Measurements from ENCODE around the gene RGL3. TPM values are rescaled to one million over a fixed set of nuclear protein-coding genes. Genes with fewer than 3 reads are reported as not detected.

Gene RGL3
- total and polyA plus RNA-seq, 9 of the 15 experiments (the other 6 are each of a cell fraction or from before 2014, with no cell fraction given) = 0.12 to 0.61 (median 0.32) TPM; not detected in 4

- TF ChIP-seq HES1 (IDR thresholded peaks at IDR 0.05; ENCODE audit: low read depth) (peak; percentile 76; the same call in 1 of the 2 replicates), ZNF778 (CRISPR knock-in tag; IDR thresholded peaks at IDR 0.05) (no peak), SOX6 (IDR thresholded peaks at IDR 0.05) (peak; percentile 28; the same call in 1 of the 2 replicates), ZNF3 (CRISPR knock-in tag; IDR thresholded peaks at IDR 0.05) (no peak), ZNF76 (CRISPR knock-in tag; IDR thresholded peaks at IDR 0.05; ENCODE audit: borderline replicate concordance) (no peak), ZBTB40 (IDR thresholded peaks at IDR 0.05) (0 out of 2 replicates have a peak, but pooled peaks have one; percentile 12), ZBTB40 (CRISPR knock-in tag; IDR thresholded peaks at IDR 0.05) (no peak), CC2D1A (IDR thresholded peaks at IDR 0.05) (peak; percentile 60; the same call in 1 of the 2 replicates), GATAD2B (IDR thresholded peaks at IDR 0.05; ENCODE audit: borderline replicate concordance) (no peak), MLLT1 (IDR thresholded peaks at IDR 0.05) (0 out of 4 replicates have a peak, but pooled peaks of 1 of the 2 experiments have one; percentile 13), PRDM10 (IDR thresholded peaks at IDR 0.05; ENCODE audit: partially characterized antibody) (peak; percentile 27), HDAC6 (IDR thresholded peaks at IDR 0.05; ENCODE audit: low read depth, low read length) (no peak)
Measured at GRCh38 chr19:11382898-11383705, 36.0 kb downstream of the RGL3 start (continued).
